ENCODE data around the gene FITM2. TPM values are rescaled to one million over a fixed set of nuclear protein-coding genes. Genes with fewer than 3 reads are reported as not detected.
"Not testable (repeated sequence)": the region's sequence is repeated elsewhere in the genome, so short reads cannot be mapped to it uniquely, and the experiment has no call there.

FITM2 gene
- total RNA-seq, 1 experiment from 2014 or later, result 6.9 TPM

DNA sequence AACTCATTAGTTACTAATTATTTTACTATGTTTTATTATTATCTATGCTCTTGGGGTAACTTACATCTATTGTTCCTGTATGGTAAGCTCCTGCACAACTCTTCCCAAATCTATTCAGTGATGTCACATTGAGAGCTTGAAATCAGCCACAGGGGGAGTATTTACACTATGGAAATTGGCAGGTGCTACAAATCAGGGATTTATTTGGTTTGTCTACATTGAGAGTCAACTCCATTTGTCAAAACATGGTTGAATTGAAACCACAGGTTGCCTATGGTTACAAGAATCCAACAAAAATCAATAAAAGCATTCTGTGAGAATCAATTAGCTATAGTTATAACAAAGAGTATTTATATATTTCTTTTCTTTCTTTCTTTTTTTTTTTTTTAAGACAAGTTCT lies 3.9 kb upstream of the FITM2 start:
- no peak overlapping the region for H3K4me3 ChIP-seq
- H3K4me1 ChIP-seq (replicated peaks), result peaks cover 7% of the 10 kb centered on the region
- H3K9me3 ChIP-seq (replicated peaks), result no peaks in the 10 kb centered on the region
- peaks cover 4% of the 10 kb centered on the region for H3K36me3 ChIP-seq
- no peaks in the 10 kb centered on the region for H3K27me3 ChIP-seq (replicated peaks)
- H3K27ac ChIP-seq, result no peak overlapping the region
- DNase-seq (ENCODE audit: low read depth in 1 of 2, low spot score in 2 of 2), result no peak

GRCh38 chr20:44309763-44310663 lies 989 bp downstream of the FITM2 start:
- Histone ChIP-seq H3K36me3 (peaks cover 4% of the 10 kb centered on the region), H3K9me3 (replicated peaks) (no peaks in the 10 kb centered on the region), H3K27ac (no peak overlapping the region), H3K4me3 (peak overlapping the region; percentile 78), H3K27me3 (replicated peaks) (no peaks in the 10 kb centered on the region), H3K4me1 (replicated peaks) (peaks cover 10% of the 10 kb centered on the region)
- peak in 1 of 2 experiments; percentile 22 for DNase-seq (ENCODE audit: low read depth in 1 of 2, low spot score in 2 of 2)

GRCh38 chr20:44306927-44307326 lies 4.1 kb downstream of the FITM2 start:
- H3K27me3 ChIP-seq (replicated peaks), result no peaks in the 10 kb centered on the region
- no peak overlapping the region for H3K4me3 ChIP-seq
- H3K9me3 ChIP-seq (replicated peaks), result no peaks in the 10 kb centered on the region
- H3K27ac ChIP-seq, result no peak overlapping the region
- H3K4me1 ChIP-seq (replicated peaks), result peaks cover 10% of the 10 kb centered on the region
- DNase-seq (ENCODE audit: low read depth in 1 of 2, low spot score in 2 of 2), result no peak
- H3K36me3 ChIP-seq, result peaks cover 4% of the 10 kb centered on the region

DNA sequence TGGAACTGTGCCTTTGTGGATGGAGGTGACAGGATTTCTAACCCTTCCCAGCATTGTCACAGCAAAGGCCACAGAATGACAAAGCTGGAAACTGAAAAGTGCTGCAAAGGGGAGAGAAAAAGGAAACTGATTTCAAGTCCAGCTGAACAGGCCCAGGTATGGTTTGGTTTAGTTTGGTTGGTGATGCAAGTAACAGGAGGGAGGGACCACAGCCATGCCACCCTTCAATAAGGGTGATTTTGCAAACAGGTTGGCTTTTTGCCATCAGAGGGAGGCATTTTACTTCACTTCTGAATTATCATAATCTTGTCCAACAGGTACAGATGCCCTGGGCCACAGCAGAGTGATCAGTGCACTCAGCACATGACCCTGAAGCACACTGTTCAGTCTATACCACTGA lies 6.6 kb downstream of the FITM2 start:
- DNase-seq (ENCODE audit: low read depth in 1 of 2, low spot score in 2 of 2), result no peak
- no peaks in the 10 kb centered on the region for H3K4me1 ChIP-seq (replicated peaks)
- no peaks in the 10 kb centered on the region for H3K27me3 ChIP-seq (replicated peaks)
- no peaks in the 10 kb centered on the region for H3K36me3 ChIP-seq
- no peak overlapping the region for H3K27ac ChIP-seq
- no peaks in the 10 kb centered on the region for H3K9me3 ChIP-seq (replicated peaks)
- no peak overlapping the region for H3K4me3 ChIP-seq

DNA sequence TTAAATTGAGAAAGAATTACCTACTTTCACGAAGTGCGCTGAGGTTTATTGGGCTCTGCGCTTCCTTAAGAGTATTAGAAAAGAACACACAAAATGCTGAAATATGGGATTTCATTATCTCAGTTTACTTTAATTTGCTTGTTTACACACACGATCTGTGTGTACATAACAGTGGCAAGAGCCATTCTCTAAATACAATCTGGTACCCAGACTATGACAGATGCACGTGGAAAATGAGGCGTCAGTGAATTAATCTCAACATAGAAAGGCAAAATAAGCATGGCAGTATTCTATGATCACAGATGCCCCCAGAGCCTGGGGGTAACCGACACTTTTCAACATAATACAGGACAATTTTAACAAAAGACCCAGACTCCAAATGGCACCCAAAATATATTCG lies 8.3 kb downstream of the FITM2 start:
- H3K27ac ChIP-seq, result no peak overlapping the region
- H3K9me3 ChIP-seq (replicated peaks), result no peaks in the 10 kb centered on the region
- no peaks in the 10 kb centered on the region for H3K4me1 ChIP-seq (replicated peaks)
- H3K4me3 ChIP-seq, result no peak overlapping the region
- DNase-seq (ENCODE audit: low read depth in 1 of 2, low spot score in 2 of 2), result no peak
- H3K27me3 ChIP-seq (replicated peaks), result no peaks in the 10 kb centered on the region
- H3K36me3 ChIP-seq, result no peaks in the 10 kb centered on the region

GRCh38 chr20:44302026-44302669 lies 8.9 kb downstream of the FITM2 start:
- Histone ChIP-seq H3K9me3 (replicated peaks) (no peaks in the 10 kb centered on the region), H3K27ac (no peak overlapping the region), H3K27me3 (replicated peaks) (no peaks in the 10 kb centered on the region), H3K4me1 (replicated peaks) (no peaks in the 10 kb centered on the region), H3K36me3 (no peaks in the 10 kb centered on the region), H3K4me3 (no peak overlapping the region)
- DNase-seq (ENCODE audit: low read depth in 1 of 2, low spot score in 2 of 2), result no peak

GRCh38 chr20:44301285-44301684 lies 9.7 kb downstream of the FITM2 start:
- DNase-seq (ENCODE audit: low read depth in 1 of 2, low spot score in 2 of 2), result no peak
- no peaks in the 10 kb centered on the region for H3K36me3 ChIP-seq
- H3K9me3 ChIP-seq (replicated peaks), result no peaks in the 10 kb centered on the region
- H3K27me3 ChIP-seq (replicated peaks), result no peaks in the 10 kb centered on the region
- no peak overlapping the region for H3K27ac ChIP-seq
- H3K4me1 ChIP-seq (replicated peaks), result no peaks in the 10 kb centered on the region
- no peak overlapping the region for H3K4me3 ChIP-seq

GRCh38 chr20:44299011-44299535 lies 11.9 kb downstream of the FITM2 start:
- not testable (repeated sequence) for H3K27ac ChIP-seq; DNase-seq (ENCODE audit: low read depth in 1 of 2, low spot score in 2 of 2); H3K36me3 ChIP-seq; H3K9me3 ChIP-seq (replicated peaks); H3K4me1 ChIP-seq (replicated peaks); H3K27me3 ChIP-seq (replicated peaks); H3K4me3 ChIP-seq

DNA sequence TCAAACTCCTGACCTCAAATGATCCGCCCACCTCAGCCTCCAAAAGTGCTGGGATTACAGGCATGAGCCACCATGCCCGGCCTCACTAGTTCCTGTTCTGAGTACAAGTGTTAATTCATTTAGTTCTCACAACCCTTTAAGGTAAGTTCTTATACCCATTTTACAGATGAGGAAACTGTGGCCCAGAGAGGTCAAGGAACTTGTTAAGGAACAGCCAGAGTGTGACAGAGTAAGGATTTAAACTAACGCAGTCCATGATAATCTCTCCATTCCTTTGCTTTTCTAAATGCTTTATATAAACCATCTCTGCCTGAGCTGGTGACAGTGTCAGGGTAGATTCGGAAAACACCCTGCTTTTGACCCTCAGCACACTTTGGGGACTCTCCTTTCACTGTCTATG lies 13.3 kb downstream of the FITM2 start:
- H3K27me3 ChIP-seq (replicated peaks), result no peaks in the 10 kb centered on the region
- no peaks in the 10 kb centered on the region for H3K36me3 ChIP-seq
- no peak overlapping the region for H3K27ac ChIP-seq
- DNase-seq (ENCODE audit: low read depth in 1 of 2, low spot score in 2 of 2), result no peak
- no peaks in the 10 kb centered on the region for H3K4me1 ChIP-seq (replicated peaks)
- no peak overlapping the region for H3K4me3 ChIP-seq
- no peaks in the 10 kb centered on the region for H3K9me3 ChIP-seq (replicated peaks)

- Histone ChIP-seq H3K27ac (no peak overlapping the region), H3K4me3 (no peak overlapping the region), H3K9me3 (replicated peaks) (no peaks in the 10 kb centered on the region), H3K4me1 (replicated peaks) (no peaks in the 10 kb centered on the region), H3K27me3 (replicated peaks) (no peaks in the 10 kb centered on the region), H3K36me3 (no peaks in the 10 kb centered on the region)
- no peak for DNase-seq (ENCODE audit: low read depth in 1 of 2, low spot score in 2 of 2)
Measured at GRCh38 chr20:44296011-44296410, 15.0 kb downstream of the FITM2 start.

DNA sequence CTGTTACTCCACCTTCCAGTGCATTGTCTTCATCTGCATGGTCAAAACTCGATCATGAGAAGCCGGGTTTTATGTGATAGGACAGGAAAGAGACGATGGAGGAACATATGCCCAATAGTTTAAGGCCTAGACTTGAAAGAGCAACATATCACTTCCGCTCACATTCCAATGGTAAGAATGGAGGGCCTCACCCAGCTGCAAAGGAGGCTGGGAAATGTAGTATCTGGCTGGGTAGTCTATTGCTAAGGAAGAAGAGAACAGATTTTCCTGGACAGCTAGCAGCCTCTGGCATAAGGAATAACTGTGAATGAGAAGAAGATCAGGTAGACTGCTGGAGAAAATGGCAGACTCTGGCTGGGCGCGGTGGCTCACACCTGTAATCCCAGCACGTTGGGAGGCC lies 19.2 kb downstream of the FITM2 start:
- no peak overlapping the region for H3K4me3 ChIP-seq
- H3K4me1 ChIP-seq (replicated peaks), result no peaks in the 10 kb centered on the region
- no peak for DNase-seq (ENCODE audit: low read depth in 1 of 2, low spot score in 2 of 2)
- no peaks in the 10 kb centered on the region for H3K36me3 ChIP-seq
- H3K27ac ChIP-seq, result no peak overlapping the region
- H3K27me3 ChIP-seq (replicated peaks), result no peaks in the 10 kb centered on the region
- H3K9me3 ChIP-seq (replicated peaks), result no peaks in the 10 kb centered on the region

DNA sequence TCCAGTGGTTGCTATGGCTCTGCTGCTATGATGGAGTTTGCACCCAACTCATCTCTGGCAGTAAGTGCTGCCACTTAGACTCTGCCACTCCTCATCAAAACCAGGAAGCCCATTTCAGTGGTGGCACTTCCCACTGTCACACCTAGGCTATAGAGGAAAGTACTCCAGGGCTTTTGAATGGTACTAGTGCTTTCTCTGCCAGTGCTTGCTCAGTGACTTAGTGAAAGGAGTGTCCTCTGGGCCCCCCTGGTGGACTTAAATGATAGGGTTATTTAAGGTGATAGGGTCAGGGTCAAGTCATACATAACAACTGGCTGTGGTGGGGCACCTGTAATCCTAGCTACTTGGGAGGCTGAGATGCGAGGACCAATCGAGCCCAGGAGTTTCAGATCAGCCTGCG lies 22.8 kb downstream of the FITM2 start:
- Histone ChIP-seq H3K4me3 (no peak overlapping the region), H3K9me3 (replicated peaks) (no peaks in the 10 kb centered on the region)
- no peak for DNase-seq (ENCODE audit: low read depth in 1 of 2, low spot score in 2 of 2)

DNA sequence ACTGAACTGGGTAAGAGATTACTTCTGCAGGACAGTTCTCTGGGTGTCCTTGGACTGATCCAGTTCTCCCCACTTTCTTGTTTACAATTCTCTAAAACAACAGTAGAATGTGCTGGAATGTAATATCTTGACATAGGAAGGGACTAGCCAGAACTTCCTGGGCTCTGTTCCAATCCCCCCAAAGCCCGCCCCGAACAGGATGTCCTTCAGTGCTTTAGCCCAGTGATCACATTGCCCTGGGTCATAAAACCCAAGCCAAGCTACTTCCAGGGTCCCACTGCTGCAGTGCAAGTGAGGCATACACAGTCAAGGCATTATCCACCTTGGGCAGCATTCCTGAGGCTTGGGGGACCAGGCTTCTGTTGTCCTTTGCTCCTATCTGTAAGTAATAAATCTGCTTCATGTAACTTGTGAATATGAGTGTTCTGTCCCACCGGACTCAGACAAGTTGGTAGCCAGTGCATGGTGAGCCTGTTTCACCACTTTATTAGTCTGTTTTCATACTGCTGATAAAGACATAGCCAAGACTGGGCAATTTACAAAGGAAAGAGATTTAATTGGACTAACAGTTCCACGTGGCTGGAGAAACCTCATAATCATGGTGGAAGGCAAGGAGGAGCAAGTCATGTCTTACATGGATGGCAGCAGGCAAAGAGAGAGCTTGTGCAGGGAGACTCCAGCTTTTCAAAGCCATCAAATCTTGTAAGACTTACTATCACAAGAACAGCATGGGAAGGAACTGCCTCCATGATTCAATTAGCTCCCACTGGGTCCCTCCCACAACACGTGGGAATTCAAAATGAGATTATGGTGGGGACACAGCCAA lies 23.5 kb downstream of the FITM2 start:
- Histone ChIP-seq H3K4me3 (no peak overlapping the region), H3K27me3 (replicated peaks) (no peaks in the 10 kb centered on the region), H3K9me3 (replicated peaks) (no peaks in the 10 kb centered on the region), H3K36me3 (no peaks in the 10 kb centered on the region), H3K27ac (no peak overlapping the region), H3K4me1 (replicated peaks) (no peaks in the 10 kb centered on the region)
- no peak for DNase-seq (ENCODE audit: low read depth in 1 of 2, low spot score in 2 of 2)

More for the DNA sequence above, 22.8 kb downstream of the FITM2 start:
- no peaks in the 10 kb centered on the region for H3K27me3 ChIP-seq (replicated peaks)
- H3K36me3 ChIP-seq, result no peaks in the 10 kb centered on the region
- no peak overlapping the region for H3K27ac ChIP-seq
- no peaks in the 10 kb centered on the region for H3K4me1 ChIP-seq (replicated peaks)
